ENCODE results near the gene FBXW12. TPM values are rescaled to one million over a fixed set of nuclear protein-coding genes. Genes with fewer than 3 reads are reported as not detected.

The FBXW12 gene
- total and polyA plus RNA-seq, 2 experiments from 2014 or later = not detected

- WGBS (ENCODE audit: low lambda C conversion rate, missing lambda C conversion rate) = 99% methylated on average over 14 of the region's 16 CpGs
- H3K36me3 ChIP-seq (replicated peaks; ENCODE audit: insufficient read depth, low read depth) = no peaks in the 10 kb centered on the region
Measured at GRCh38 chr3:48410205-48411040, 38.4 kb downstream of the FBXW12 start.

GRCh38 chr3:48411041-48411588 lies 39.1 kb downstream of the FBXW12 start:
- no peaks in the 10 kb centered on the region for H3K9me3 ChIP-seq (ENCODE audit: low read depth)
- no peaks in the 10 kb centered on the region for H4K20me1 ChIP-seq (ENCODE audit: insufficient read depth, poor library complexity, severe bottlenecking)
- no peaks in the 10 kb centered on the region for H3K79me2 ChIP-seq
- TF ChIP-seq, protein P1, sequence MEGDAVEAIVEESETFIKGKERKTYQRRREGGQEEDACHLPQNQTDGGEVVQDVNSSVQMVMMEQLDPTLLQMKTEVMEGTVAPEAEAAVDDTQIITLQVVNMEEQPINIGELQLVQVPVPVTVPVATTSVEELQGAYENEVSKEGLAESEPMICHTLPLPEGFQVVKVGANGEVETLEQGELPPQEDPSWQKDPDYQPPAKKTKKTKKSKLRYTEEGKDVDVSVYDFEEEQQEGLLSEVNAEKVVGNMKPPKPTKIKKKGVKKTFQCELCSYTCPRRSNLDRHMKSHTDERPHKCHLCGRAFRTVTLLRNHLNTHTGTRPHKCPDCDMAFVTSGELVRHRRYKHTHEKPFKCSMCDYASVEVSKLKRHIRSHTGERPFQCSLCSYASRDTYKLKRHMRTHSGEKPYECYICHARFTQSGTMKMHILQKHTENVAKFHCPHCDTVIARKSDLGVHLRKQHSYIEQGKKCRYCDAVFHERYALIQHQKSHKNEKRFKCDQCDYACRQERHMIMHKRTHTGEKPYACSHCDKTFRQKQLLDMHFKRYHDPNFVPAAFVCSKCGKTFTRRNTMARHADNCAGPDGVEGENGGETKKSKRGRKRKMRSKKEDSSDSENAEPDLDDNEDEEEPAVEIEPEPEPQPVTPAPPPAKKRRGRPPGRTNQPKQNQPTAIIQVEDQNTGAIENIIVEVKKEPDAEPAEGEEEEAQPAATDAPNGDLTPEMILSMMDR (IDR thresholded peaks at IDR 0.05; ENCODE audit: poor library complexity) = no peak
- TF ChIP-seq EZH2 (IDR thresholded peaks at IDR 0.05; ENCODE audit: borderline replicate concordance) = no peak
- TF ChIP-seq EZH2phosphoT487 (IDR thresholded peaks at IDR 0.05; ENCODE audit: low read depth, severe bottlenecking, unreplicated experiment) = no peak
- H3K4me1 ChIP-seq (ENCODE audit: insufficient read depth) = no peaks in the 10 kb centered on the region
- no peak for DNase-seq (ENCODE audit: low spot score)
- no peak overlapping the region for H2AFZ ChIP-seq
- H3K27me3 ChIP-seq = no peaks in the 10 kb centered on the region
- H3K4me3 ChIP-seq = no peak overlapping the region
- no peaks in the 10 kb centered on the region for H3K9me2 ChIP-seq (replicated peaks; ENCODE audit: insufficient read depth)
- H3K4me2 ChIP-seq = no peak overlapping the region
- no peak overlapping the region for H3K27ac ChIP-seq
- no peaks in the 10 kb centered on the region for H3K36me3 ChIP-seq (replicated peaks; ENCODE audit: insufficient read depth, low read depth)
- WGBS (ENCODE audit: low lambda C conversion rate, missing lambda C conversion rate) = 98% methylated on average over 9 of the region's 9 CpGs

More at GRCh38 chr3:48410205-48411040, 38.4 kb downstream of the FBXW12 start:
- no peak for DNase-seq (ENCODE audit: low spot score)
- H3K4me3 ChIP-seq = no peak overlapping the region
- no peaks in the 10 kb centered on the region for H4K20me1 ChIP-seq (ENCODE audit: insufficient read depth, poor library complexity, severe bottlenecking)
- no peak overlapping the region for H3K27ac ChIP-seq
- H3K9me3 ChIP-seq (ENCODE audit: low read depth) = no peaks in the 10 kb centered on the region
- no peaks in the 10 kb centered on the region for H3K9me2 ChIP-seq (replicated peaks; ENCODE audit: insufficient read depth)
- H3K4me2 ChIP-seq = no peak overlapping the region
- no peaks in the 10 kb centered on the region for H3K4me1 ChIP-seq (ENCODE audit: insufficient read depth)
- TF ChIP-seq, protein P1 (IDR thresholded peaks at IDR 0.05; ENCODE audit: poor library complexity) = no peak
- TF ChIP-seq EZH2 (IDR thresholded peaks at IDR 0.05; ENCODE audit: borderline replicate concordance) (no peak), EZH2phosphoT487 (IDR thresholded peaks at IDR 0.05; ENCODE audit: low read depth, severe bottlenecking, unreplicated experiment) (no peak)
- no peaks in the 10 kb centered on the region for H3K27me3 ChIP-seq
- no peak overlapping the region for H2AFZ ChIP-seq
- H3K79me2 ChIP-seq = no peaks in the 10 kb centered on the region

GRCh38 chr3:48411606-48412374 lies 39.8 kb downstream of the FBXW12 start:
- TF ChIP-seq EZH2 (IDR thresholded peaks at IDR 0.05; ENCODE audit: borderline replicate concordance) (no peak), EZH2phosphoT487 (IDR thresholded peaks at IDR 0.05; ENCODE audit: low read depth, severe bottlenecking, unreplicated experiment) (no peak)
- TF ChIP-seq, protein P1 (IDR thresholded peaks at IDR 0.05; ENCODE audit: poor library complexity) = no peak
- no peaks in the 10 kb centered on the region for H3K4me1 ChIP-seq (ENCODE audit: insufficient read depth)
- no peak overlapping the region for H3K27ac ChIP-seq
- DNase-seq (ENCODE audit: low spot score) = no peak
- no peaks in the 10 kb centered on the region for H3K27me3 ChIP-seq
- WGBS (ENCODE audit: low lambda C conversion rate, missing lambda C conversion rate) = 94% methylated on average over 11 of the region's 11 CpGs
- H4K20me1 ChIP-seq (ENCODE audit: insufficient read depth, poor library complexity, severe bottlenecking) = no peaks in the 10 kb centered on the region
- H3K4me3 ChIP-seq = no peak overlapping the region
- H3K4me2 ChIP-seq = no peak overlapping the region
- H3K79me2 ChIP-seq = no peaks in the 10 kb centered on the region
- H3K9me2 ChIP-seq (replicated peaks; ENCODE audit: insufficient read depth) = no peaks in the 10 kb centered on the region
- H3K36me3 ChIP-seq (replicated peaks; ENCODE audit: insufficient read depth, low read depth) = no peaks in the 10 kb centered on the region
- H2AFZ ChIP-seq = no peak overlapping the region
- no peaks in the 10 kb centered on the region for H3K9me3 ChIP-seq (ENCODE audit: low read depth)
